Measurements from ENCODE around the gene SRM.

Gene SRM

DNA sequence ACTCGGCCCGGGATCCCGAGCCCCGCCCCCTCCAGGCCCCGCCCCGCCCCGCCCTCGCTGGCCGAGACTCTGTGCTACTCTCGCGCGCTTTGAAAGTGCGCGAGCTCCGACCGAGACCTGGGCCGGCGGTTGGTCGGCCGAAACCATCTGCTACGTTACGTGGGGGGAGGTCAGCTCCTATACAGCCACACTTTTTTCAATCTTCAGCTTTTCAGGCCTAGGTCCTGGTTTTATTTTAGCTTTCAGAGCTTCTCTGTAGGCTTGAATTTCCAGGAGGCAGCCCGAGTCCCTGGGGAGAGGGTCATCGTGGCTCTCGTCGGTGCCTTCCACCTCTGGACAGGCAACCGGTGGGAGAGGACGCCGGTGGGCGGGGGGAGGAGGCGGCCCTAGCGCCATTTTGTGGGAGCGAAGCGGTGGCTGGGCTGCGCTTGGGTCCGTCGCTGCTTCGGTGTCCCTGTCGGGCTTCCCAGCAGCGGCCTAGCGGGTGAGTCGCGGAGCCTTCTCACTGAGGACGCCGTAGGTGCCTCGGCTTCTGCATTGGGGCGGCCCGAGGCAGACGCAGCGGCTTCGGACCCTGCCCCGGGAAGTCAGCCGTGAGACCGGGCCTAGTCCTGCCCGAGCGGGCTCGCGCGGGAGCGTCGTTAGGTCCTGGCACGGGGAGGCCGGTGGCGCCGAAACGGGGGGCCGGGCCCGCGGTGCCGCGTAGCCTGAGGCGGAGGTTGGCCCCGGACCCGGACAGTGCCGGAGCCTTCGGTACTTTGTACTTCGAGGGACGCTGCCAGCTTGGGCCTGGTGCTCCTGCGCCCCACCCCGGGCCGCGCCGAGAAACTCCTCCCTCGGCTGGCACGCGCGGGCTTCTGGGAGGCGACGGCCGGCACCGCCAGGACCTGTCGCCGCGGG is 47.3 kb downstream of the SRM start, which contains the start of gene TARDBP:
Gene TARDBP, plus strand, starts transcription at position 395 of the 900 bp plus-strand sequence. CDS start 1,074 bp downstream, outside the sequence.
- DNase-seq: peak; percentile 4 to 74

Data from cerebellar nuclear complex (tissue), 1 donor.